HTR-8/SVneo (cell line): ENCODE data around the gene MYBBP1A.

Experiments
- DNase-seq: peaks from one replicate; pipeline ENCODE4 v3.0.0; 2011; ENCODE audit warnings: low spot score, mixed read lengths; ENCODE audit not compliant: insufficient read length
- FAIRE-seq: peaks from 2 replicates; lab custom pipeline; 2011; peaks lifted over from hg19 to GRCh38; lab: Jason Lieb, UNC

The MYBBP1A gene

DNA sequence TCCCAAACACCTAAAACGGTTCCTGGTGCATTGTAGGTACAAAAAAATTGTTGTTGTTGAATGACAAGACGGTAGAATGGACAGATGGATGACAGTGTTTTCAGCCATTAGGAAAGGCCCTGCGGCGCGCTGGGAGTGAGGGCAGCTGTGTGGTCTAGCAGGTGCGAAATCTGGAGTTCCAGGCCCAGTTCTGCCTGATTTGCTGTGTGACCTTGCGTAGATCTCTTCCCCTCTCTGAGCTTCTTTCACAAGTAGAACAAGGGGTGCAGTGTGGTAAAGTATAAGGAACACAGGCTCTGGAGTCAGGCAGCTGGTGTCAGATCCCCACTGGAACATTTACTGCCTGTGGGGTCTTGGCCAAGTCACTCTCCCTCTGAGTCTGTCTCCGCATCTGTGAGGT lies 31.2 kb downstream of the MYBBP1A start:
- DNase-seq, result no peak
- no peak for FAIRE-seq

DNA sequence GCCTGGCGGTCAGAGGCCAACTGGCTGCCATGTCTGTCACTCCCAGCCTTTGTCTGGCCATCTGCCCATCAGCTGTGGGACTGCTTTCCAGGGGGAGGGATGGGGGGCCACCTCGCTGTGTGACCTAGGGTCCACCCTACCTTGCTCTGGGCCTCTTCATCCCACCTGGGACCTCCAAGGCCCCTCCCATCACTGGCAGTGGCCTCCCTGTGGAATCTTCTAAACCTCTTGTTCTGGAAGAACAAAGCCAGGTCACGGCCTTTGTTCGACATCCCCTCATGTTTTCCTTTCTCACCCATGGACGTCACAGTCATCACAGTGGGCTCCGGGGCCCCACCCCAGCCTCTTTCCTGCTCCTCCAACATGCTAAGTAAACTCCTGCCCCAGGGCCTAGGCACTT lies 32.5 kb downstream of the MYBBP1A start:
- DNase-seq (no peak), FAIRE-seq (no peak)

DNA sequence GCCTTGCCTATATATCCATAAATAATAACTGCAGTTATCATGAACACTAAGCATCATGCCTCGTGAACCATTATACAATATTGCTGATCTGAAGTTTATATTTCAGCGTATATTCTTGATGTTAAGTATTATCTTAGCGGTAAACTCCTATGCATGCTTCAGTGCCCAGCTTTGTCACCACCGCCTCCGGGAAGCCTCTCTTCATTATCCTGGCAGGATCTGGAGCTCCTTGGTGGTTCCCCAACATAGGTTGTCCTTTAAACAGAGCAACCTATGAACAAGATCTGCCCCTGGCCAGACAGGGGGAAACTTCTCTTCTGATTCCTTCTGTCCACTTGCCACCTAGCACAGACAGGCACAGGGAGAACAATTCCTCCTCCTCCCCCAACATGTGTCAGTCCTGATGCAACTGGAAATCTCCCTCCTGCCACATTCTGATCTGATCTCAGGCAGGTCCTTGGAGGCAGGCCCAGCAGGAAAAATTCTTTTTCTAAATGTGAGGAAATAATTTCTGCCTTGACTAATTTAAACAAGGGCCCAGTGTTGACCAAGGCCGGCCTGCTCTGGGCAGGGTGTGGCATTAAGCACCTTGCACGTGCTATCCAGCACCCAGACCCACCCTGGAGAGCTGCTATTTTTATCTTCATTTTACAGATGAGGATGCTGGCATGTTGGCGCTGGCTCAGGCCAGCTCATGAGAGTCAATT lies 34.1 kb downstream of the MYBBP1A start:
- FAIRE-seq (no peak), DNase-seq (no peak)

DNA sequence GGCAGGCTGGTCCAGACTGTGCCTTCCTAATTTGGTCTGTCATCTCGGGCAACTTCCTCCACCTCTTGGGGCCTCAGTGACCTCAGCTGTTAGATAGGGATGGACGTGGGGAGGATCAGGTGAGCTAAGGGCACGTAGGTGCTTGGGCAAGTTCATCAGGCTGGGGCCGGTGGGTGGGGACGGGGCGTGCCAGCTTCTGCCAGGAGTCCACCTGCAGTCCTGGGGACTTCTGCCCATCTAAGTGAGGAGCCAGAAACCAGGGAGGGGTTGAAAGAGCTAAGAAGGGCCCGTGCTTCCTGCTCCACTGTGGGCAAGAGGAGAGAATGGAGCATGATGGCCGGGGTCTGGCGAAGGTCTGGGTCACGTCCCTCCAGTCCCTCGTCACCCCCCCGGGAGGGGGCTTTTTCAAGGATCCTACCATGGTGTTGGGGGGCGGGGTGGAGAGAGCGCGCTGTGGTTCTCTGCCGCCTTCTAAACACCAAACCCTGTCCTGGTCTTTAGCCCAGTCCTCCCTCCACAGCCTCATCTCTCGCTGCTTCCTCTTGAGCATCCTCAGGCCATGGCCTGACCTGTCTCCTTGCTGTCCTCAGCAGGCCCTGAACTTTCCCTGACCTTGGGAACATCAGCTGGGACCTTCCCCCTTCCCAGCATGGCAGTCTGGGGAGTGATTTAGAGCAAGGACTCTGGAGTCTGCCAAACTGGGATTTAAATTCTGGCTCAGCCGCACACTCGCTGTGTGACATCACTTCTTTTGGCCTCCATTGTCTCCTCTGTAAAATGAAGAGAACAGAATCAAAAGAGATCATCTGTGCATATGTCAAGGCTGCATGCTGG lies 34.9 kb downstream of the MYBBP1A start:
- DNase-seq, result no peak

DNA sequence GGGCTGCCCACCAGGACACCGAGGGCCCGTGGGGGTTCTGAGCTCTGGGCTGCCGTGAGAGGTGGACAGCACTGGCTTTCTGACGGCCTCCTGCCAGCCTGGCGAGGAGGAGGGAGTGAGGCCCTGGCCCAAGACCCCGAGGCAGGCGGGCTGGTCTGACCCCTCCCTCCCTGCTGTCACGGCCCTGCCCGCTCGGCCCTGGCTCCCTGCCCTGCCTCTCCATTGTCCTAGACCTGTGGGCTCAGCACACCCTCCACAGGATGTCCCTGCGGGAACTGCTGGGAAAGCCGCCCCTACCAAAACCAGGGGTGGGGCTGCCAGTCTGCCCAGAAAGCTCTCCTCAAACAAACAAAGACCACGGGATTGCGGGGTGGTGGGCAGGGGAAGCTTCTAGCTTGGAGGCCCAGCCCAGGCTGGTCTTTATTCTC lies 35.8 kb downstream of the MYBBP1A start:
- no peak for DNase-seq
- FAIRE-seq, result no peak

More for the DNA sequence above, 34.9 kb downstream of the MYBBP1A start:
- FAIRE-seq, result no peak

DNA sequence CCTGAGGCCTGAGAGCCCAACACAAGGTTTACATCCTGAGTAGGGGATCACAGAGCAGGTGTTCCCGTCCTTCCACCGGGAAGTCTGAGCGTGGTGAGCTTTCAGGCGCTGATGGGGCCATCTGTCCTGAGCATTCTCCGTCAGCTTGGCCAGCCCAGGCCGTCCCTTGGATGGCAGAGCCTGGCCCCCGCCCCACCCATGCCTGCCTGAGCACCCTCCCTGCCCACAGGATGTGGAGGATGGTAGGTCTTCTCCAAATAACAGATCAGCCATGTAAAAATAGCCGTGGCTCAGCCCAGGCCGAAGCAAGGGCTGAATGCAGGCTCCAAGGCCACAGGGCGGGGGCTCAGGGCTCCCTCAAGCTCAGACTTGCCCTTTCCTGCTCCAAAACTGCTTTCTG lies 36.3 kb downstream of the MYBBP1A start:
- no peak for FAIRE-seq
- DNase-seq, result no peak

- DNase-seq, result no peak
Measured at GRCh38 chr17:4516735-4517134, 38.4 kb downstream of the MYBBP1A start.

DNA sequence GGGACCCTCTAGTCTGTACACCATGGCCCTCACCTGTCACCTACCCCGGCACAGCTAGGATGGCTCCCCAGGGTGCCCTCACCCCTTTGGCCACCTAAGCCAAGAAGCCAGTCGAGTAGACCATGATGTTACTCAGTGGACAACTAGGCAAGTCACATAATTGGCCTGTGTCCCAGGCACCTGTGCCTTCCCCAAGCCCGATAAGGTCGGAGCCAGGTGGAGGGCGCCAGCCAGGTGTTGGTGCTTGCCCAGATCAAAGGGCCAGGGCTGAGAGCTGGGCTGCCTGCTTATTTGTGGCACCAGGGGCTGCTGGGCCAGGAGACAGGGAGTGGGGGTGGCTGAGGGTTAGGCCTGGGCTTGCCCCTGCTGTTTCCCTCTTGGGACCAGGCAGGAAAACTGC lies 39.7 kb downstream of the MYBBP1A start:
- DNase-seq (no peak), FAIRE-seq (no peak)

More at GRCh38 chr17:4516735-4517134, 38.4 kb downstream of the MYBBP1A start:
- FAIRE-seq, result no peak

- DNase-seq (no peak), FAIRE-seq (no peak)
Measured at GRCh38 chr17:4514779-4515178, 40.4 kb downstream of the MYBBP1A start.

DNA sequence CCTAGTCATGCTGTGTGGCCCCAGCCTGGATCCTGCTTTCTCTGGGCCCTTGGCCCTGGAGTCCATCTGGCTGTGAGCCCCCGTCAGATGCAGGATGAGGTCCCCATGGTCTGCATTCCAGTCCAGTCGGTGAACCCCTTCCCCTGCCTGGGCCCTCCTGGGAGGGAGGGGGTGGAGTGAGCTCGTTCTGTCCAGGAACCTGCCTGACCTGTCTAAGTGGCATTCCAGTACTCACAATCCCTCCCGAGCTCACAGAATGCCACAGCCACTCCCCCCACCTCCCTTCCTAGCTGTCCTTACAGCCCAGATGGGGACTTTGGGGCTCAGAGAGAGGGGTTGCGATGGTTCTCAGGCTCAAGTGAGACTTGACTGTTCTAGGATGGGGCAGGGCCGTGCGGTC lies 41.0 kb downstream of the MYBBP1A start:
- no peak for DNase-seq
- FAIRE-seq, result no peak

- DNase-seq, result no peak
Measured at GRCh38 chr17:4513113-4514032, 41.8 kb downstream of the MYBBP1A start.

GRCh38 chr17:4512156-4513112 lies 42.8 kb downstream of the MYBBP1A start:
- FAIRE-seq (peak; percentile 77), DNase-seq (no peak)

More at GRCh38 chr17:4513113-4514032, 41.8 kb downstream of the MYBBP1A start:
- FAIRE-seq, result no peak

DNA sequence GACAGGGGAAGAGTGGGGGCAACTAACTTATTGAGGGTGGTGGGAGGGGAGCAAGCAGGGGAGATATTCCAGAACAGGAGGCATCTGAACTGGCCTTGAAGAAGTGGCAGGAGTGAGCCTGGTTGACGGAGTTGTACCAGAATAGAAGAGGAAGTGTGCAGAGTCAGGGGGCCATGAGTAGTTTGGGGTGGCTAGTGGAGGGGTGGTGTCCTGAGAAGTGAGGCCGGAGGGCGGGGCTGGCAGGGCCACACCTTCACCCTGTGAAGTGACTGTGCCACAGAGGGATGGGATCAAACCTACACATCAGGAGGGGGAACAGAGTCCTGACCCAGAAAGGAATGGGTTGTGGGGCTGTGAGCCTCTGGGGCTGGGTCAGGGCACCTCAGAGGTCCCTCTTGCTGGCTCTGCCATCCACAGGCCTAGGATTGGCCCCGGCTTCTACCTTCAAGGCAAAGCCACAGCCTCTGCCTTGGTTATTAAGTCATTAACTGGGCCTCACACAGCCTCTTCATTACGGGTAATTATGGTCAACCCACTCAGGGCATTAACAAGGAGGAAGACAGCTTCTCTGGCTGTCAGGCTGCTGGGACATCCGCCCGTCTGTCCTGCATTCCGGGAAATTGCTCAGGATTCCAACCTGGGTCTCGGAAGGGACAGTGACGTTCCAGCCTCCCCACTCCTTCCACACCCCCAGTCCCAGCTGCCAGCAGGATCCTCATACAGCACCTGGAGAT lies 43.8 kb downstream of the MYBBP1A start:
- no peak for FAIRE-seq
- DNase-seq, result no peak

GRCh38 chr17:4510618-4510941 lies 44.6 kb downstream of the MYBBP1A start:
- DNase-seq (no peak), FAIRE-seq (peak; percentile 48)

DNA sequence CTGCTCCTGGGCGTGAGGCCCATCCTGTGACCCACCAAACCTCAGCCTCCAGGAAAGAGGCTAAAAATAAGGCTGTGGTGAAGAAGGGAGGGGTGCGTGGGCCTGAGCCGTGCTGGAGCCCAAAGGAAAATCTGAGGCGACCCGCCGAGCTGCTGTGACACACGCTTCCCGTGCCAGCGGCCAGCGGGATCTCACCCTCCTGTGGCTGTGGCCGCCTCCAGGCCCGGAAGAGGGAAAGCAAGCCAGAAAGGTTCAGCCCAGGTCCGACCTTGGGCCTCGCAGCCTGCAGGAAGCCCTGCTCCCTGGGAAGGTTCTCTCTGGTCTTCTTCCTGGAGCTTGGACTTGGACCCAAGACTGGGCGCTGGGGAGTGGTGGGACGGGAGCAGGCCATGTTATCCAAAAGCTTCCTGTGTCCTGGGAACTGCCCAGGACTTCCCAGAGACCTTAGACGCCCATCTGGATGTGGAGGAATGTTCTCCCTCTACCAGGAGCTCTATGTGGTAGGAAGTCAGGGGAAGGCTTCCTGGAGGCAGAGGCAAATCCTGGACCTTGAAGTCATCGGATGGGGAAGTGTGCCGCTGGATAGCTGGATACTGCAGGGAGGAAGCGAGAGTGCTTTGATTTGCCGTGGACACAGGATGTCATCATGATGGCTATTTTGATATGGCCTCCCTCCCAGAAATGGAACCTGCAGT lies 45.1 kb downstream of the MYBBP1A start:
- FAIRE-seq, result no peak
- DNase-seq, result no peak

DNA sequence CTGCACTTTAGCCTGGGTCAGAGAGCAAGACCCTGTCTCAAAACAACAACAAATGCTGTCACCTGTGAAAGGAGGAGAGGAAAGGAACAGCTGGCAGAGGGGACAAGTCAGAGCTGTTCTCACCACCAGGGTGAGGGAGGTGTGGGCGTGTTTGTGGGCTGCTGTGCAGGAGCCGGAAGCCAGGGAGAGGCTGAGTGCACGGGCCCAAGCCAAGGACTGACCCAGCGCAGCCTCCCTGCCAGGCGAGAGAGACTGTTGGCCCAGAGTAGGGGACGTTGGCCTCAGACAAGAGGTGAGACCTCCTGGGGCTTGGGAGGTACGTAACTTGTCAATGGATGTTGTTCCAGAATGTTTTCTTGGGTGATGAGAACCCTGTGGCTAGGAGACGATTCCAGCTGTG lies 45.8 kb downstream of the MYBBP1A start:
- DNase-seq, result no peak
- FAIRE-seq, result no peak

DNA sequence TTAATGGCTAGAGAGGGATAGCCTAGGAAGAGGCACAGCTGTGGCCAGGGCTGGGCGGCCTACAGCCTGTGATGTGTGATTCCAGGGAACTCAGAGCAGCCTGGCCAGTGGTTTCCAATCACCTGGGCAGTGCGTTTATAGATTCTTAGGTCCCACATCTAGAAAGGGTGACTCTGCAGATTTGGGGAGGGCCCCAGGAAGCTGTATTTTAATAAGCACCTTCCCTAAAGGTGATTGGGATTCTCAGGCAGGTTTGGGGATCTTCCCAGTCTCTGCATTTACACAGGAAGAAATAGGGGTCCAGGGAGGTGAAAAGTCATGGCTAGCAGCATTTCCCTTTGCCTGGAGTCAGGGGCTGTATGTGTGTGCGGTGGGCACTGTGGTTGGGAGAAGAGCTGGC lies 47.0 kb downstream of the MYBBP1A start:
- no peak for DNase-seq
- no peak for FAIRE-seq
